Epithelial cell of esophagus (primary cell): ENCODE results near the gene SGPL1.

Experiments used
- DNase-seq: peaks from one replicate; pipeline ENCODE4 v3.0.0; 2010; ENCODE audit warnings: low read depth
- H3K4me3 ChIP-seq: 2 replicates; pipeline ENCODE4 v1.5.1; 2011; ENCODE audit warnings: mild to moderate bottlenecking, low read length, control low read depth
- CTCF ChIP-seq: IDR thresholded peaks from 2 replicates; pipeline ENCODE4 v1.5.1; 2011; ENCODE audit warnings: low read depth, mild to moderate bottlenecking, low read length, control low read depth, inconsistent platforms; ENCODE audit not compliant: insufficient read depth; ENCODE audit errors: missing control alignments

The SGPL1 gene

GRCh38 chr10:70781461-70782051 lies 34.2 kb upstream of the SGPL1 start:
- H3K4me3 ChIP-seq: no peak overlapping the region
- DNase-seq: no peak
- TF ChIP-seq CTCF: no peak

GRCh38 chr10:70782086-70782745 lies 33.5 kb upstream of the SGPL1 start:
- no peak for TF ChIP-seq CTCF
- H3K4me3 ChIP-seq: no peak overlapping the region
- DNase-seq: no peak

DNA sequence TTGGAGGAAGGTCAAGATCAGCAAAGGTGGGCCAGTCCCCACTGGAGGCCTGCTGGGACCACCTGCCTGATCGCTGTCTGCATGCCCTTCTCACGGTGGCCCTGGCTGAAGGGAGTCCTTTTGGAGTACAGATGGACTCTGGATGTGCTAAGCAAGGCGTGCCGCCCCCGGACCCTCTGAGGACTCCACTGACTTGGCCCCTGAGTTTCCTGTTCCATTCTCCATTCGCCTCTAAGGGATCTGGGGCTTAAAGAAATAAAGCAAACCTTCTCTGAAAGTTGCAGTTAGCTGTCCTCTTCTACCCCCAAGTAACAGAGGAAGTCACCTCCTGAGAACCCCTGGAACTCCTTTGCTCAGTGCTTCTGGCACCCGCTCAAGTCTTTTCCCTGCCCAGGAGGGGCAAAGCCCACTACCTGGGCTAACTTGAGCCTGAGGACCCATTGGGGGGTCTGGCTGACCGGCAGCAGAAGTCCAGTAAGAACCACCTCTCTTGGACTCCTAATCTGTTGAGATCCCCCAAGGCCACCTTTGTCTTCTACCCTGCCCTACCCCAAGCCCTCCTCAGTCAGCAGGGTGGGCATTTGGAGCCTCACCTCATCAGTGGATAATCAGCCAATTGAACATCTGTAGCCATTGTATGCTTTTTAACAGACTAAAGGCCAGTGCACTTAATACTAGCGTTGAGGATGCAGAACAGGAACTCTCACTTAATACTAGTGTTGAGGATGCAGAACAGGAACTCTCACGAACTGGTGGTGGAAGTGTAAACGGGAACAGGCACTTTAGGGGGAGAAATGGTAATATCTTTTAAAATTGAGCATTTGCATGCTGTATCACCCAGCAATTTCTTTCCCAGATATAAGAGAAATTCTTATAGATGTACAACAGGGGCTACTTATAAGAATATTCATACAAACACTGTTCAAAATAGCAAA lies 32.7 kb upstream of the SGPL1 start:
- no peak for DNase-seq
- H3K4me3 ChIP-seq: no peak overlapping the region
- TF ChIP-seq CTCF: no peak

DNA sequence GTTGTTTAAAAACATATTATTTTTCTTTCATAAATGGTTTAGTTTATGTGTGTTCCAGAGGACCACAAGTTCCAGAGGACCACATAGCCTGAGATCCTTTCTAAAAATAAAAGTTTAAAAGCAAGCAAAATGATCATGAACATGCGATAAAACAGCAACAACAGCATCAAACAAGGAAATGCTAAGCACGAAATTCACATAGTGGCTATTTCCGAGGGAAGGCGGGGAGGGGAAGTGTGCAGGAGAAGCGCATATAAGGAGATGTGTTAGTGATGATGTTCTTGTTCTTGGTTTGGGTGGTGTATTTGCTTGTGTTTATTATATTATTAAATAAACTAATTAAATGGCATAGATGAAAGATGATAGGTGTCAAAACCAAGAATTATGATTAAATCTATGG lies 31.7 kb upstream of the SGPL1 start:
- DNase-seq: no peak
- no peak for TF ChIP-seq CTCF
- H3K4me3 ChIP-seq: no peak overlapping the region

- no peak overlapping the region for H3K4me3 ChIP-seq
- TF ChIP-seq CTCF: no peak
- DNase-seq: peak; percentile 43
These were observed 31.3 kb upstream of the SGPL1 start for GRCh38 chr10:70784471-70784870.

DNA sequence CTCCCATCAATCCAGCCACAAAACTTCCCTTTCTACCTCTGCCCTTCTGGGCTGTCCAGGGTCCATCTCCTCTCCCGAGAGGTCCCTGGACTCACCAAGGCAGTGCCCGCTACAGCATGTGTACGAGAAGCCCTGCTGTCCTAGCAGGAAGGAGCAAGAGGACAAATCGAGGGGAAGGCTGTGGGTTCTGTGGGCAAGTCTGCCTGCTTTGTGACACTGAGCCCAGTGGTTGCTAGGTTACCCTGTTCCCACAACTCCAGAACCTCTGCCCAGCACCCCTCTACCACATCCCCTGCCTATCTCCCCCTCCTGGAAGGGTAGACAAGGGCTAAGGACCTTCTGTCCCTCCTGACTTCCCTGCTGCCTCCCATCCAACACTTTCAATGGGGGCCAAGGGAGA lies 30.6 kb upstream of the SGPL1 start, which contains the start of gene TBATA:
Gene TBATA, minus strand, starts transcription at position 188 of the 400 bp plus-strand sequence. CDS start 1,998 bp downstream, outside the sequence.
- H3K4me3 ChIP-seq: no peak within 1 kb of the TSS
- no peak for TF ChIP-seq CTCF
- DNase-seq: no peak
